ENCODE results near the gene CYRIA.

DNA sequence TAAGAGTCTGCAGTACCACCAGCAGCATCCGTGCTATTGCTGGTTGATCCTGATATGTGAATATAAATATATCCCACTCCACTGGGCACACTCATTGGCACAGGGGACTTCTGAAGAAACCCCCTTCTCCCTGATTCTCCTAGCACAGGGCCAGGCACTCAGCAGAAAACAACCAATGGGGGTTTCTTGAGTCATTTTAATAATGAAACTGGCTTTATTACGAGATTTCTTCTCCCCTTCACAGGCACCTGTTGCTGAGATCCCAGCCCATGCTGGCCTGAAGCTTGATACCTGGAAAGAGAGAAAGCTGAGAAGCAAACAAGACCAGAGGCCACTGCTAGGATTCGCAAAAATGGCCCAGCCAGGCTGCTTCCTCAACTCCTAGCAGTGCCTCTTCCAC is 17.9 kb upstream of the CYRIA start:
- TF ChIP-seq, protein P1, sequence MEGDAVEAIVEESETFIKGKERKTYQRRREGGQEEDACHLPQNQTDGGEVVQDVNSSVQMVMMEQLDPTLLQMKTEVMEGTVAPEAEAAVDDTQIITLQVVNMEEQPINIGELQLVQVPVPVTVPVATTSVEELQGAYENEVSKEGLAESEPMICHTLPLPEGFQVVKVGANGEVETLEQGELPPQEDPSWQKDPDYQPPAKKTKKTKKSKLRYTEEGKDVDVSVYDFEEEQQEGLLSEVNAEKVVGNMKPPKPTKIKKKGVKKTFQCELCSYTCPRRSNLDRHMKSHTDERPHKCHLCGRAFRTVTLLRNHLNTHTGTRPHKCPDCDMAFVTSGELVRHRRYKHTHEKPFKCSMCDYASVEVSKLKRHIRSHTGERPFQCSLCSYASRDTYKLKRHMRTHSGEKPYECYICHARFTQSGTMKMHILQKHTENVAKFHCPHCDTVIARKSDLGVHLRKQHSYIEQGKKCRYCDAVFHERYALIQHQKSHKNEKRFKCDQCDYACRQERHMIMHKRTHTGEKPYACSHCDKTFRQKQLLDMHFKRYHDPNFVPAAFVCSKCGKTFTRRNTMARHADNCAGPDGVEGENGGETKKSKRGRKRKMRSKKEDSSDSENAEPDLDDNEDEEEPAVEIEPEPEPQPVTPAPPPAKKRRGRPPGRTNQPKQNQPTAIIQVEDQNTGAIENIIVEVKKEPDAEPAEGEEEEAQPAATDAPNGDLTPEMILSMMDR (IDR thresholded peaks at IDR 0.05) = no peak
- TF ChIP-seq POLR2AphosphoS5 (IDR thresholded peaks at IDR 0.05; ENCODE audit: low read depth, low read length) (no peak), CHD2 (IDR thresholded peaks at IDR 0.05; ENCODE audit: low read length, partially characterized antibody) (no peak), TAF1 (IDR thresholded peaks at IDR 0.05; ENCODE audit: borderline replicate concordance, low read depth, low read length) (no peak)
- TF ChIP-seq, protein P2, sequence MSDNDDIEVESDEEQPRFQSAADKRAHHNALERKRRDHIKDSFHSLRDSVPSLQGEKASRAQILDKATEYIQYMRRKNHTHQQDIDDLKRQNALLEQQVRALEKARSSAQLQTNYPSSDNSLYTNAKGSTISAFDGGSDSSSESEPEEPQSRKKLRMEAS (IDR thresholded peaks at IDR 0.05; ENCODE audit: low read depth) = no peak
